Endothelial cell of umbilical vein (primary cell): ENCODE data around the gene CCDC102B. TPM values are rescaled to one million over a fixed set of nuclear protein-coding genes. Genes with fewer than 3 reads are reported as not detected.

ENCODE experiments used
- BruUV-seq: library from RNA; stranded (reverse); fragments of 400-500 nt; replicated peaks from 2 replicates; lab custom pipeline; 2021; lab: Mats Ljungman, UMichigan
- CTCF ChIA-PET: fragments of 300-600, 350-600 bp; sonication (Branson Sonifier 250); formaldehyde crosslinking; loops from one replicate; lab custom pipeline; 2021; ENCODE audit warnings: antibody characterized with exemption, inconsistent platforms; lab: Charles Lee
- POLR2A ChIA-PET: fragments of 300-600, 350-600 bp; sonication (Branson Sonifier 250); formaldehyde crosslinking; loops from one replicate; lab custom pipeline; 2021; ENCODE audit warnings: antibody characterized with exemption, inconsistent platforms; lab: Charles Lee
- DNase-seq: peaks from one replicate; pipeline ENCODE4 v3.0.0-alpha.2; 2011; ENCODE audit warnings: low read depth, low spot score
- FAIRE-seq: peaks from 2 replicates; lab custom pipeline; 2011; peaks lifted over from hg19 to GRCh38; lab: Jason Lieb, UNC
- H2AFZ ChIP-seq: 2 replicates; pipeline ENCODE4 v1.6.0; 2012; ENCODE audit warnings: low read depth, low read length, control low read depth, inconsistent platforms
- H3K27ac ChIP-seq: 2 replicates; pipeline ENCODE4 v1.5.1; 2011; ENCODE audit warnings: low read depth, mild to moderate bottlenecking, control low read depth, low read length, moderate library complexity; ENCODE audit not compliant: insufficient read depth
- H3K27me3 ChIP-seq, 2 experiments: 2 replicates each; pipeline versions ENCODE4 v1.6.0 to v1.6.1; 2011; ENCODE audit warnings: low read length in 2 of 2, mixed read lengths in 1 of 2; ENCODE audit not compliant: control insufficient read depth in 2 of 2, insufficient read depth in 2 of 2
- H3K36me3 ChIP-seq, 2 experiments: 2 replicates in 1 of 2; 3 replicates in 1 of 2; pipeline ENCODE4 v1.5.1; 2011; ENCODE audit warnings: low read length in 2 of 2, mild to moderate bottlenecking in 1 of 2, moderate library complexity in 1 of 2; ENCODE audit not compliant: control insufficient read depth in 2 of 2, insufficient read depth in 2 of 2; ENCODE audit errors: extremely low read depth in 1 of 2
- H3K4me1 ChIP-seq: 3 replicates; pipeline ENCODE4 v1.5.1; 2011; ENCODE audit warnings: mild to moderate bottlenecking, low read length; ENCODE audit not compliant: control insufficient read depth, insufficient read depth; ENCODE audit errors: extremely low read depth
- H3K4me2 ChIP-seq: 2 replicates; pipeline ENCODE4 v1.6.1; 2011; ENCODE audit warnings: low read length, control low read depth, mixed read lengths; ENCODE audit not compliant: insufficient read depth
- H3K4me3 ChIP-seq, 3 experiments: fragments of 200-600 bp in 1 of 3; sonication (generic), shearing (Covaris generic) in 1 of 3; replicated peaks in 1 of 3; 2 replicates each; pipeline ENCODE4 v1.5.1; 2011 to 2016; ENCODE audit warnings: control low read depth in 3 of 3, low read length in 3 of 3, mild to moderate bottlenecking in 2 of 3, inconsistent platforms in 1 of 3, low read depth in 1 of 3, moderate library complexity in 1 of 3; ENCODE audit not compliant: insufficient read depth in 1 of 3
- H3K79me2 ChIP-seq: 2 replicates; pipeline ENCODE4 v1.6.0; 2012; ENCODE audit warnings: low read length, inconsistent platforms; ENCODE audit not compliant: control insufficient read depth, insufficient read depth
- H3K9ac ChIP-seq: replicated peaks from 2 replicates; pipeline ENCODE3; 2011; ENCODE audit warnings: low read length, control low read depth; ENCODE audit not compliant: insufficient read depth; ENCODE audit errors: extremely low read depth
- H3K9me1 ChIP-seq: replicated peaks from 3 replicates; pipeline ENCODE4 v1.6.0; 2011; ENCODE audit warnings: mild to moderate bottlenecking, low read length; ENCODE audit not compliant: control insufficient read depth, insufficient read depth; ENCODE audit errors: extremely low read depth
- H3K9me3 ChIP-seq: replicated peaks from 2 replicates; pipeline ENCODE4 v1.5.1; 2012; ENCODE audit warnings: low read length, inconsistent platforms; ENCODE audit not compliant: control insufficient read depth, insufficient read depth
- H4K20me1 ChIP-seq: replicated peaks from 2 replicates; pipeline ENCODE3; 2011; ENCODE audit warnings: mild to moderate bottlenecking, low read length; ENCODE audit not compliant: control insufficient read depth, insufficient read depth; ENCODE audit errors: extremely low read depth
- CTCF ChIP-seq, 2 donors: IDR thresholded peaks; 1 replicate in 1 of 2; 2 replicates in 1 of 2; pipeline ENCODE4 v1.5.1; 2011; ENCODE audit warnings: low read length in 2 of 2, mild to moderate bottlenecking in 2 of 2, moderate library complexity in 2 of 2, control low read depth in 1 of 2, inconsistent platforms in 1 of 2, low read depth in 1 of 2; ENCODE audit not compliant: insufficient read depth in 1 of 2; ENCODE audit errors: extremely low read depth in 1 of 2
- EZH2 ChIP-seq: IDR thresholded peaks from 2 replicates; pipeline ENCODE4 v1.6.1; 2012; ENCODE audit warnings: borderline replicate concordance, low read depth, mild to moderate bottlenecking, moderate library complexity, low read length, inconsistent platforms; ENCODE audit not compliant: severe bottlenecking
- FOS ChIP-seq: IDR thresholded peaks from 2 replicates; pipeline ENCODE4 v1.6.1; 2011; ENCODE audit warnings: mild to moderate bottlenecking, low read length, moderate library complexity, borderline replicate concordance; ENCODE audit not compliant: insufficient read depth
- GATA2 ChIP-seq: IDR thresholded peaks from 2 replicates; pipeline ENCODE4 v1.7.0; 2011; ENCODE audit warnings: low read depth, mild to moderate bottlenecking, moderate library complexity, mixed read lengths, low read length; ENCODE audit not compliant: insufficient read length, insufficient read depth
- JUN ChIP-seq: IDR thresholded peaks from 2 replicates; pipeline ENCODE4 v1.6.1; 2011; ENCODE audit warnings: borderline replicate concordance, low read depth; ENCODE audit not compliant: insufficient read length, insufficient read depth
- MAX ChIP-seq: IDR thresholded peaks from 2 replicates; pipeline ENCODE4 v1.6.1; 2011; ENCODE audit not compliant: insufficient read depth, insufficient read length
- MYC ChIP-seq: IDR thresholded peaks from one replicate; pipeline ENCODE4 v1.6.1; 2011; ENCODE audit warnings: mild to moderate bottlenecking, low read depth, low read length
- POLR2A ChIP-seq: IDR thresholded peaks from 2 replicates; pipeline ENCODE4 v1.6.1; 2012; ENCODE audit warnings: low read depth, mild to moderate bottlenecking, control low read depth, low read length
- POLR2AphosphoS5 ChIP-seq: IDR thresholded peaks from 2 replicates; pipeline ENCODE4 v1.6.1; 2012; ENCODE audit warnings: low read depth, mild to moderate bottlenecking, control low read depth, low read length, moderate library complexity; ENCODE audit not compliant: insufficient read depth
- dilution Hi-C: fragments of 300-500 bp; cut with MboI; formaldehyde crosslinking; loops from one replicate; pipeline ENCODE4 v1.15.0; 2019; ENCODE audit warnings: low sequenced_read_pairs; ENCODE audit not compliant: extremely low pct_ligation_motif_present
- intact Hi-C: fragments of 100-400 bp; cut with micrococcal nuclease; formaldehyde crosslinking; loops from one replicate; pipeline ENCODE4 v1.10.0; 2022
- polyA plus RNA-seq, 4 experiments: library from polyadenylated mRNA; depleted of rRNA in 3 of 4; stranded (reverse) in 3 of 4; unstranded in 1 of 4; fragments of >200 nt; gene quantifications; 2 replicates each; pipeline versions ENCODE4 v1.2.1 to v1.2.3, GENCODE V29; 2011 to 2012; ENCODE audit warnings: missing spikeins in 1 of 4
- total RNA-seq: library from RNA; stranded (reverse); gene quantifications from 2 replicates; pipeline ENCODE4 v1.2.3, GENCODE V29; 2021

The CCDC102B gene
- total and polyA plus RNA-seq, 2 donors (not counting 3 experiments of a cell fraction or from before 2014, with no cell fraction given), result 0.21 to 0.62 TPM

- DNase-seq, result no peak
- no peak for TF ChIP-seq MAX
- H3K4me3 ChIP-seq, result no peak overlapping the region
Measured at GRCh38 chr18:68956650-68957049, 158.8 kb downstream of the CCDC102B start.

GRCh38 chr18:68960355-68960754 is 162.5 kb downstream of the CCDC102B start:
- H3K4me2 ChIP-seq, result no peak overlapping the region
- intact Hi-C loops (no loop called here), dilution Hi-C loops (no loop called here)
- no peaks in the 10 kb centered on the region for H3K27me3 ChIP-seq
- no peaks in the 10 kb centered on the region for H3K36me3 ChIP-seq
- H2AFZ ChIP-seq, result no peak overlapping the region
- FAIRE-seq (no peak), DNase-seq (no peak)
- H3K4me3 ChIP-seq, result no peak overlapping the region
- no peaks in the 10 kb centered on the region for H4K20me1 ChIP-seq
- H3K4me1 ChIP-seq, result no peaks in the 10 kb centered on the region
- no TSS peak for BruUV-seq
- no peak overlapping the region for H3K9ac ChIP-seq
- no peak for TF ChIP-seq JUN
- TF ChIP-seq FOS, result no peak
- TF ChIP-seq GATA2, result no peak
- TF ChIP-seq MYC, result no peak
- TF ChIP-seq POLR2A, result no peak
- no peak for TF ChIP-seq MAX
- no peak for TF ChIP-seq EZH2
- TF ChIP-seq CTCF (IDR thresholded peaks at IDR 0.05; ENCODE audit: extremely low read depth in 1 of 2, insufficient read depth in 1 of 2, low read depth in 1 of 2, low read length in 2 of 2), result no peak
- no peak for TF ChIP-seq POLR2AphosphoS5
- H3K9me1 ChIP-seq, result no peaks in the 10 kb centered on the region
- CTCF ChIA-PET, result no interaction called here
- H3K79me2 ChIP-seq, result no peaks in the 10 kb centered on the region
- no peaks in the 10 kb centered on the region for H3K9me3 ChIP-seq
- no peak overlapping the region for H3K27ac ChIP-seq
- POLR2A ChIA-PET, result no interaction called here

More at GRCh38 chr18:68956650-68957049, 158.8 kb downstream of the CCDC102B start:
- POLR2A ChIA-PET, result no interaction called here
- CTCF ChIA-PET, result no interaction called here
- Histone ChIP-seq H4K20me1 (no peaks in the 10 kb centered on the region), H3K27ac (no peak overlapping the region), H2AFZ (no peak overlapping the region), H3K79me2 (no peaks in the 10 kb centered on the region), H3K9ac (no peak overlapping the region), H3K4me2 (no peak overlapping the region), H3K27me3 (no peaks in the 10 kb centered on the region), H3K4me1 (no peaks in the 10 kb centered on the region), H3K36me3 (no peaks in the 10 kb centered on the region), H3K9me1 (no peaks in the 10 kb centered on the region), H3K9me3 (no peaks in the 10 kb centered on the region)
- no TSS peak for BruUV-seq
- intact Hi-C loops (no loop called here), dilution Hi-C loops (no loop called here)
- peak; percentile 33 for FAIRE-seq
